Inferior parietal cortex (tissue), 1 donor: ENCODE data around the gene SHISAL1.

Experiments used
- DNase-seq: peaks from one replicate; pipeline ENCODE4 v3.0.0-alpha.2; 2016; ENCODE audit errors: extremely low spot score

SHISAL1 gene

GRCh38 chr22:44211256-44211945, 101.3 kb downstream of the SHISAL1 start:
- DNase-seq, result no peak

- DNase-seq, result no peak
These were observed 102.0 kb downstream of the SHISAL1 start for GRCh38 chr22:44210722-44211121.

- DNase-seq, result no peak
These were observed 103.4 kb downstream of the SHISAL1 start for GRCh38 chr22:44209343-44209742.

- DNase-seq, result no peak
These were observed 104.8 kb downstream of the SHISAL1 start for GRCh38 chr22:44207981-44208317.

GRCh38 chr22:44207173-44207980, 105.4 kb downstream of the SHISAL1 start:
- no peak for DNase-seq

- DNase-seq, result no peak
These were observed 106.1 kb downstream of the SHISAL1 start for GRCh38 chr22:44206696-44207095.

- no peak for DNase-seq
These were observed 106.5 kb downstream of the SHISAL1 start for GRCh38 chr22:44206330-44206645.

GRCh38 chr22:44205516-44206329, 107.0 kb downstream of the SHISAL1 start:
- no peak for DNase-seq

- DNase-seq, result no peak
These were observed 107.8 kb downstream of the SHISAL1 start for GRCh38 chr22:44204739-44205515.

- no peak for DNase-seq
These were observed 109.5 kb downstream of the SHISAL1 start for GRCh38 chr22:44203203-44203602.

- peak; percentile 27 for DNase-seq
These were observed 110.4 kb downstream of the SHISAL1 start for GRCh38 chr22:44202261-44202789.

GRCh38 chr22:44201665-44202064, 111.1 kb downstream of the SHISAL1 start:
- DNase-seq, result no peak

GRCh38 chr22:44200855-44201550, 111.7 kb downstream of the SHISAL1 start:
- no peak for DNase-seq

GRCh38 chr22:44200451-44200850, 112.3 kb downstream of the SHISAL1 start:
- no peak for DNase-seq

GRCh38 chr22:44199866-44200265, 112.9 kb downstream of the SHISAL1 start:
- DNase-seq, result no peak

- no peak for DNase-seq
These were observed 113.6 kb downstream of the SHISAL1 start for GRCh38 chr22:44199164-44199563.

GRCh38 chr22:44197271-44197670, 115.5 kb downstream of the SHISAL1 start:
- DNase-seq, result no peak

- no peak for DNase-seq
These were observed 116.0 kb downstream of the SHISAL1 start for GRCh38 chr22:44196731-44197131.

- DNase-seq, result no peak
These were observed 116.5 kb downstream of the SHISAL1 start for GRCh38 chr22:44196241-44196640.

GRCh38 chr22:44195189-44195871, 117.4 kb downstream of the SHISAL1 start:
- DNase-seq, result no peak
